CD14-positive monocyte (primary cell): Measurements from ENCODE around the gene ALDH3A2. TPM values are rescaled to one million over a fixed set of nuclear protein-coding genes. Genes with fewer than 3 reads are reported as not detected.

ENCODE experiments used
- DNase-seq, 3 donors: peaks; one replicate each; pipeline ENCODE4 v3.0.0-alpha.2; 2011 to 2022
- H2AFZ ChIP-seq: 2 replicates; pipeline ENCODE4 v1.6.0; 2012; ENCODE audit warnings: mild to moderate bottlenecking, low read depth, low read length, inconsistent platforms; ENCODE audit not compliant: insufficient read depth, poor library complexity, severe bottlenecking
- H3K27ac ChIP-seq, 2 donors: 1 replicate in 1 of 2; 2 replicates in 1 of 2; pipeline ENCODE4 v1.5.1; 2012 to 2013; ENCODE audit warnings: low read length in 2 of 2, control low read depth in 1 of 2, inconsistent platforms in 1 of 2, low read depth in 1 of 2, mild to moderate bottlenecking in 1 of 2
- H3K27me3 ChIP-seq, 2 donors: one replicate each; pipeline versions ENCODE4 v1.6.0 to v1.6.1; 2011 to 2013; ENCODE audit warnings: low read length in 2 of 2; ENCODE audit not compliant: control insufficient read depth in 2 of 2, insufficient read depth in 2 of 2
- H3K36me3 ChIP-seq, 2 donors: replicated peaks in 1 of 2; 1 replicate in 1 of 2; 2 replicates in 1 of 2; pipeline versions ENCODE4 v1.5.1 to v1.6.1; 2012 to 2013; ENCODE audit warnings: low read length in 2 of 2, control low read depth in 1 of 2, inconsistent platforms in 1 of 2, mild to moderate bottlenecking in 1 of 2; ENCODE audit not compliant: insufficient read depth in 2 of 2, control insufficient read depth in 1 of 2
- H3K4me1 ChIP-seq, 2 donors: 1 replicate in 1 of 2; 2 replicates in 1 of 2; pipeline versions ENCODE4 v1.5.1 to v1.6.1; 2012 to 2013; ENCODE audit warnings: low read length in 2 of 2, control low read depth in 1 of 2, inconsistent platforms in 1 of 2, mild to moderate bottlenecking in 1 of 2, moderate library complexity in 1 of 2; ENCODE audit not compliant: insufficient read depth in 2 of 2, control insufficient read depth in 1 of 2
- H3K4me2 ChIP-seq: replicated peaks from 2 replicates; pipeline ENCODE3; 2012; ENCODE audit warnings: low read length, moderate library complexity, mild to moderate bottlenecking; ENCODE audit not compliant: poor library complexity, severe bottlenecking; ENCODE audit errors: extremely low read depth
- H3K4me3 ChIP-seq, 3 experiments: fragments of 200-600 bp in 1 of 3; sonication (generic) in 1 of 3; replicated peaks in 1 of 3; 1 replicate in 2 of 3; 2 replicates in 1 of 3; pipeline ENCODE4 v1.5.1; 2011 to 2013; ENCODE audit warnings: low read length in 3 of 3, mild to moderate bottlenecking in 3 of 3, control low read depth in 2 of 3, low read depth in 2 of 3, inconsistent platforms in 1 of 3, moderate library complexity in 1 of 3
- H3K79me2 ChIP-seq: 2 replicates; pipeline ENCODE4 v1.6.0; 2012; ENCODE audit warnings: mild to moderate bottlenecking, control low read depth, inconsistent platforms, low read length, moderate library complexity; ENCODE audit not compliant: insufficient read depth
- H3K9ac ChIP-seq: 2 replicates; pipeline ENCODE4 v1.6.0; 2017; ENCODE audit warnings: low read length, mild to moderate bottlenecking; ENCODE audit not compliant: insufficient read depth, poor library complexity, severe bottlenecking
- H3K9me3 ChIP-seq, 2 donors: replicated peaks in 1 of 2; 1 replicate in 1 of 2; 2 replicates in 1 of 2; pipeline versions ENCODE4 v1.5.1 to v1.6.1; 2012 to 2013; ENCODE audit warnings: low read length in 2 of 2, control low read depth in 1 of 2; ENCODE audit not compliant: control insufficient read depth in 1 of 2, insufficient read depth in 1 of 2
- H4K20me1 ChIP-seq: 2 replicates; pipeline ENCODE4 v1.6.0; 2012; ENCODE audit warnings: mild to moderate bottlenecking, low read length, control low read depth, moderate library complexity; ENCODE audit not compliant: insufficient read depth
- H3K27ac Mint-ChIP-seq, 7 donors: one replicate each; pipeline ENCODE4 v1.8.0; 2020; ENCODE audit warnings: mild to moderate bottlenecking in 7 of 7, mixed read lengths in 7 of 7, moderate library complexity in 6 of 7, inconsistent platforms in 2 of 7
- H3K27me3 Mint-ChIP-seq, 3 donors: one replicate each; pipeline ENCODE4 v1.8.0; 2021 to 2022; ENCODE audit warnings: low read depth in 3 of 3, mild to moderate bottlenecking in 3 of 3, mixed read lengths in 3 of 3, moderate library complexity in 3 of 3, inconsistent platforms in 1 of 3
- H3K36me3 Mint-ChIP-seq, 2 donors: one replicate each; pipeline ENCODE4 v1.8.0; 2020; ENCODE audit warnings: mixed read lengths in 2 of 2, inconsistent platforms in 1 of 2, mild to moderate bottlenecking in 1 of 2
- H3K4me1 Mint-ChIP-seq: one replicate; pipeline ENCODE4 v1.8.0; 2020; ENCODE audit warnings: mild to moderate bottlenecking, mixed read lengths
- H3K4me3 Mint-ChIP-seq, 2 donors: one replicate each; pipeline ENCODE4 v1.8.0; 2020; ENCODE audit warnings: mild to moderate bottlenecking in 2 of 2, mixed read lengths in 2 of 2, moderate library complexity in 1 of 2
- H3K9me3 Mint-ChIP-seq, 7 donors: one replicate each; pipeline ENCODE4 v1.8.0; 2020 to 2022; ENCODE audit warnings: mixed read lengths in 7 of 7, mild to moderate bottlenecking in 6 of 7, moderate library complexity in 6 of 7, inconsistent platforms in 2 of 7
- CTCF ChIP-seq: fragments of 200-600 bp; IDR thresholded peaks from one replicate; pipeline ENCODE4 v1.8.0; 2022; ENCODE audit warnings: antibody characterized with exemption, mild to moderate bottlenecking
- whole genome bisulfite sequencing: methylation state at CpG from one replicate; pipeline ENCODE4 v1.1.5; 2013; ENCODE audit warnings: missing lambda C conversion rate; ENCODE audit not compliant: insufficient coverage; 5-methylcytosine and 5-hydroxymethylcytosine counted together
- intact Hi-C, 2 donors: fragments of 100-400 bp; cut with micrococcal nuclease; formaldehyde crosslinking; loops; one replicate each; pipeline versions ENCODE4 v1.15.0 to v1.15.1; 2023
- polyA plus RNA-seq, 3 donors: library from polyadenylated mRNA; depleted of rRNA in 1 of 3; unstranded in 2 of 3; stranded (reverse) in 1 of 3; fragments of 300-500 nt in 2 of 3; fragments of >200 nt in 1 of 3; fragmentation: Illumina TruSeq in 2 of 3; gene quantifications; 1 replicate in 2 of 3; 2 replicates in 1 of 3; pipeline ENCODE4 v1.2.3, GENCODE V29; 2012 to 2021

Gene ALDH3A2
- polyA plus RNA-seq, 3 donors = 22.5 to 58.0 (median 50.3) TPM

GRCh38 chr17:19713901-19714361, 65.4 kb downstream of the ALDH3A2 start:
- no peak overlapping the region for H3K27ac ChIP-seq
- no peaks in the 10 kb centered on the region for H3K36me3 ChIP-seq
- Mint-ChIP-seq H3K27ac (no peak overlapping the region), H3K9me3 (no peaks in the 10 kb centered on the region), H3K36me3 (no peaks in the 10 kb centered on the region), H3K4me1 (no peaks in the 10 kb centered on the region), H3K27me3 (peaks cover 0 to 4% (median 0%) of the 10 kb centered on the region in 3 donors), H3K4me3 (no peak overlapping the region)
- intact Hi-C loops = loop anchor here in 1 of 2 donors (5.0 kb wide), 1 partner anchor 457 kb away; no protein-coding TSS in a partner anchor
- H3K9me3 ChIP-seq = no peaks in the 10 kb centered on the region
- WGBS = 97% methylated on average over 25 of the region's 28 CpGs
- no peak overlapping the region for H3K4me3 ChIP-seq
- H3K27me3 ChIP-seq = no peaks in the 10 kb centered on the region
- no peaks in the 10 kb centered on the region for H4K20me1 ChIP-seq
- H3K4me2 ChIP-seq = no peak overlapping the region
- H2AFZ ChIP-seq = no peak overlapping the region
- no peak for DNase-seq
- H3K4me1 ChIP-seq = no peaks in the 10 kb centered on the region
- no peaks in the 10 kb centered on the region for H3K79me2 ChIP-seq
- no peak overlapping the region for H3K9ac ChIP-seq
- no peak for TF ChIP-seq CTCF

- no peak for DNase-seq
- no peaks in the 10 kb centered on the region for H3K36me3 ChIP-seq
- H3K4me3 Mint-ChIP-seq = no peak overlapping the region
- H3K27me3 ChIP-seq = no peaks in the 10 kb centered on the region
- H3K4me3 ChIP-seq = no peak overlapping the region
- no peaks in the 10 kb centered on the region for H3K9me3 ChIP-seq
- intact Hi-C loops = loop anchor here in 1 of 2 donors (5.0 kb wide), 1 partner anchor 457 kb away; no protein-coding TSS in a partner anchor
- peaks cover under 1% of the 10 kb centered on the region for H3K4me1 Mint-ChIP-seq
- H2AFZ ChIP-seq = no peak overlapping the region
- H3K4me2 ChIP-seq = no peak overlapping the region
- no peaks in the 10 kb centered on the region for H3K9me3 Mint-ChIP-seq
- H3K27ac Mint-ChIP-seq = no peak overlapping the region
- peaks cover 0 to 4% (median 0%) of the 10 kb centered on the region in 3 donors for H3K27me3 Mint-ChIP-seq
- no peaks in the 10 kb centered on the region for H3K79me2 ChIP-seq
- H3K27ac ChIP-seq = no peak overlapping the region
- no peaks in the 10 kb centered on the region for H3K4me1 ChIP-seq
- TF ChIP-seq CTCF = no peak
- no peaks in the 10 kb centered on the region for H4K20me1 ChIP-seq
- H3K36me3 Mint-ChIP-seq = no peaks in the 10 kb centered on the region
- WGBS = 95% methylated on average over 26 of the region's 27 CpGs
- H3K9ac ChIP-seq = no peak overlapping the region
These were observed 66.2 kb downstream of the ALDH3A2 start for GRCh38 chr17:19714542-19715411.
